HCT116 (cell line): ENCODE results near the gene PPM1B. TPM values are rescaled to one million over a fixed set of nuclear protein-coding genes. Genes with fewer than 3 reads are reported as not detected.
"Not testable (repeated sequence)": the region's sequence is repeated elsewhere in the genome, so short reads cannot be mapped to it uniquely, and the experiment has no call there.

Experiments
- ATAC-seq: fragments of 200-7000 bp; cut with Tn5 transposase; 2 replicates; pipeline ENCODE4 v1.9.1; 2020; ENCODE audit warnings: mild to moderate bottlenecking, moderate library complexity
- BruUV-seq: library from RNA; stranded (reverse); fragments of 400-500 nt; replicated peaks from 2 replicates; lab custom pipeline; 2021; lab: Mats Ljungman, UMichigan
- CTCF ChIA-PET: fragments of 300-600 bp; sonication (Branson Sonifier 250); formaldehyde crosslinking; loops from one replicate; lab custom pipeline; 2021; ENCODE audit warnings: antibody characterized with exemption; lab: Charles Lee
- POLR2A ChIA-PET: fragments of 300-600, 350-600 bp; sonication (Branson Sonifier 250); formaldehyde crosslinking; loops from one replicate; lab custom pipeline; 2021; ENCODE audit warnings: antibody characterized with exemption; lab: Charles Lee
- RAD21 ChIA-PET, 2 experiments: fragments of 300-600 bp; sonication (Branson Sonifier 250); formaldehyde crosslinking; loops; one replicate each; lab custom pipeline; 2023; ENCODE audit warnings: low total read pairs in 2 of 2; ENCODE audit not compliant: uncharacterized antibody in 2 of 2, unreplicated experiment in 2 of 2, low non-redundant PET in 1 of 2; lab: Charles Lee
- DNase-seq: peaks from one replicate; pipeline ENCODE4 v3.0.0-alpha.2; 2010; ENCODE audit warnings: low read depth, low spot score
- H2AFZ ChIP-seq: fragments of 200-600 bp; shearing (Covaris generic), sonication (generic); 2 replicates; pipeline ENCODE4 v1.6.1; 2017; ENCODE audit warnings: low read depth, mixed run types, mixed read lengths, antibody characterized with exemption, low read length; ENCODE audit not compliant: poor library complexity, severe bottlenecking
- H3K27ac ChIP-seq: 2 replicates; pipeline ENCODE4 v1.5.1; 2012; ENCODE audit warnings: low read depth, low read length
- H3K27me3 ChIP-seq: fragments of 200-600 bp; sonication (generic); 2 replicates; pipeline ENCODE4 v1.6.1; 2016; ENCODE audit warnings: mixed run types, low read length, mixed read lengths; ENCODE audit not compliant: insufficient read depth
- H3K36me3 ChIP-seq, 2 experiments: fragments of 200-500 bp in 1 of 2; fragments of 200-600 bp in 1 of 2; sonication (Bioruptor generic) in 1 of 2; sonication (generic) in 1 of 2; 2 replicates each; pipeline versions ENCODE4 v1.5.1 to v1.6.1; 2014 to 2016; ENCODE audit warnings: low read length in 2 of 2, inconsistent platforms in 1 of 2, mixed read lengths in 1 of 2, mixed run types in 1 of 2; ENCODE audit not compliant: insufficient read depth in 2 of 2, control insufficient read depth in 1 of 2
- H3K4me1 ChIP-seq, 2 experiments: fragments of 200-600 bp in 1 of 2; sonication (generic) in 1 of 2; 2 replicates each; pipeline versions ENCODE4 v1.5.1 to v1.6.1; 2012 to 2017; ENCODE audit warnings: low read length in 2 of 2, inconsistent platforms in 1 of 2, mild to moderate bottlenecking in 1 of 2, mixed read lengths in 1 of 2, mixed run types in 1 of 2, moderate library complexity in 1 of 2; ENCODE audit not compliant: insufficient read depth in 2 of 2, control insufficient read depth in 1 of 2
- H3K4me2 ChIP-seq: fragments of 200-600 bp; sonication (generic); 2 replicates; pipeline ENCODE4 v1.6.1; 2017; ENCODE audit warnings: mixed run types, low read length, mixed read lengths
- H3K4me3 ChIP-seq, 2 experiments: fragments of 200-600 bp in 1 of 2; sonication (generic) in 1 of 2; replicated peaks in 1 of 2; 2 replicates each; pipeline ENCODE4 v1.5.1; 2011 to 2016; ENCODE audit warnings: low read length in 2 of 2, control low read depth in 1 of 2, low read depth in 1 of 2, mild to moderate bottlenecking in 1 of 2, mixed read lengths in 1 of 2, mixed run types in 1 of 2
- H3K79me2 ChIP-seq: fragments of 200-600 bp; sonication (generic); 2 replicates; pipeline ENCODE4 v1.6.1; 2017; ENCODE audit warnings: mild to moderate bottlenecking, mixed run types, low read length, moderate library complexity, mixed read lengths; ENCODE audit not compliant: insufficient read depth
- H3K9ac ChIP-seq: fragments of 200-600 bp; sonication (generic); 2 replicates; pipeline ENCODE4 v1.6.1; 2016; ENCODE audit warnings: low read length, mixed read lengths
- H3K9me2 ChIP-seq: fragments of 200-600 bp; sonication (generic), shearing (Covaris generic); 2 replicates; pipeline ENCODE4 v1.6.1; 2017; ENCODE audit warnings: mixed run types, mild to moderate bottlenecking, moderate library complexity; ENCODE audit not compliant: insufficient read depth
- H3K9me3 ChIP-seq, 2 experiments: fragments of 200-500 bp in 1 of 2; fragments of 200-600 bp in 1 of 2; sonication (Bioruptor generic) in 1 of 2; sonication (generic) in 1 of 2; 2 replicates each; pipeline ENCODE4 v1.6.1; 2014 to 2017; ENCODE audit warnings: low read length in 2 of 2, mixed read lengths in 2 of 2, inconsistent platforms in 1 of 2, low read depth in 1 of 2, mild to moderate bottlenecking in 1 of 2, mixed run types in 1 of 2, moderate library complexity in 1 of 2; ENCODE audit not compliant: control insufficient read depth in 1 of 2, insufficient read depth in 1 of 2
- H4K20me1 ChIP-seq: fragments of 200-600 bp; sonication (generic), shearing (Covaris generic); 2 replicates; pipeline ENCODE4 v1.6.1; 2017; ENCODE audit warnings: mixed run types, mild to moderate bottlenecking, moderate library complexity; ENCODE audit not compliant: insufficient read depth
- CTCF ChIP-seq, 3 experiments: fragments of 200-600 bp in 1 of 3; sonication (generic) in 1 of 3; IDR thresholded peaks in 2 of 3; conservative IDR thresholded peaks in 1 of 3; 2 replicates each; pipeline ENCODE4 v1.5.1; 2012 to 2017; ENCODE audit warnings: low read depth in 2 of 3, low read length in 2 of 3, antibody characterized with exemption in 1 of 3, borderline replicate concordance in 1 of 3, control low read depth in 1 of 3, mild to moderate bottlenecking in 1 of 3, mixed read lengths in 1 of 3, mixed run types in 1 of 3, moderate library complexity in 1 of 3; ENCODE audit not compliant: insufficient read depth in 1 of 3
- EZH2 ChIP-seq: fragments of 200-600 bp; sonication (generic); IDR thresholded peaks from 2 replicates; pipeline ENCODE4 v1.6.1; 2017; ENCODE audit warnings: antibody characterized with exemption, mixed run types
- EZH2phosphoT487 ChIP-seq: fragments of 200-600 bp; IDR thresholded peaks from 2 replicates; pipeline ENCODE4 v1.6.1; 2018; ENCODE audit warnings: antibody characterized with exemption, borderline replicate concordance
- JUND ChIP-seq: IDR thresholded peaks from 2 replicates; pipeline ENCODE4 v1.6.1; 2012
- MAX ChIP-seq: IDR thresholded peaks from 2 replicates; pipeline ENCODE4 v1.6.1; 2012
- REST ChIP-seq: IDR thresholded peaks from 2 replicates; pipeline ENCODE4 v1.6.1; 2012; ENCODE audit warnings: low read depth
- SP1 ChIP-seq: IDR thresholded peaks from 2 replicates; pipeline ENCODE4 v1.6.1; 2012; ENCODE audit warnings: low read depth
- ZNF274 ChIP-seq: fragments of 200-500 bp; sonication (Bioruptor generic); IDR thresholded peaks from 2 replicates; pipeline ENCODE4 v1.6.1; 2014; ENCODE audit warnings: mild to moderate bottlenecking, low read depth, low read length, inconsistent platforms
- intact Hi-C: fragments of 100-400 bp; cut with micrococcal nuclease; formaldehyde crosslinking; loops from 2 replicates; pipeline ENCODE4 v1.10.0; 2022
- total RNA-seq: library from RNA; stranded (reverse); gene quantifications from one replicate; pipeline ENCODE4 v1.2.1, GENCODE V29; 2021; ENCODE audit not compliant: unreplicated experiment

The PPM1B gene
- total RNA-seq, 1 experiment from 2014 or later: 36.9 TPM

GRCh38 chr2:44131177-44131576, 37.5 kb upstream of the PPM1B start (continued):
- TF ChIP-seq REST (no peak), EZH2phosphoT487 (no peak), EZH2 (no peak), SP1 (no peak), CTCF (IDR thresholded peaks at IDR 0.05 in 2 of 3, conservative IDR thresholded peaks at IDR 0.05 in 1 of 3; ENCODE audit: borderline replicate concordance in 1 of 3, insufficient read depth in 1 of 3, low read depth in 2 of 3, low read length in 2 of 3) (no peak), JUND (no peak), ZNF274 (no peak), MAX (no peak)

- POLR2A ChIA-PET, BruUV-seq, H3K79me2 ChIP-seq: not testable (repeated sequence)
Observed at GRCh38 chr2:44133602-44134001, 35.1 kb upstream of the PPM1B start.

More at GRCh38 chr2:44133602-44134001, 35.1 kb upstream of the PPM1B start:
- peaks cover 0 to 19% of the 10 kb centered on the region in 2 experiments; a peak in 2 of 4 replicates for H3K4me1 ChIP-seq
- H3K9ac ChIP-seq, RAD21 ChIA-PET, CTCF ChIA-PET, H3K9me3 ChIP-seq, H3K36me3 ChIP-seq, H3K27ac ChIP-seq, H3K4me3 ChIP-seq, H3K27me3 ChIP-seq, H3K4me2 ChIP-seq, H3K9me2 ChIP-seq, H4K20me1 ChIP-seq, intact Hi-C loops, H2AFZ ChIP-seq, DNase-seq, ATAC-seq: not testable (repeated sequence)
